NCI-H146 (cell line): ENCODE results near the gene TCF15.
"Not testable (repeated sequence)": the region's sequence is repeated elsewhere in the genome, so short reads cannot be mapped to it uniquely, and the experiment has no call there.

Experiments
- DNase-seq: peaks from one replicate; lab custom pipeline; 2025; lab: John Stamatoyannopoulos, UW

The TCF15 gene

GRCh38 chr20:578940-579690 lies 31.0 kb downstream of the TCF15 start:
- DNase-seq: not testable (repeated sequence)

- peak; percentile 75 for DNase-seq
Observed at GRCh38 chr20:577167-577791, 32.8 kb downstream of the TCF15 start.

GRCh38 chr20:576156-576555 lies 34.0 kb downstream of the TCF15 start:
- DNase-seq: peak; percentile 22

GRCh38 chr20:575230-575629 lies 34.9 kb downstream of the TCF15 start:
- DNase-seq: no peak

GRCh38 chr20:574297-574942 lies 35.7 kb downstream of the TCF15 start:
- DNase-seq: peak; percentile 26

GRCh38 chr20:573414-574296 lies 36.5 kb downstream of the TCF15 start:
- DNase-seq: peak; percentile 18

GRCh38 chr20:572727-573126 lies 37.4 kb downstream of the TCF15 start:
- DNase-seq: no peak

- DNase-seq: peak; percentile 39
Observed at GRCh38 chr20:571754-572441, 38.2 kb downstream of the TCF15 start.

GRCh38 chr20:568673-569415 lies 41.3 kb downstream of the TCF15 start:
- DNase-seq: no peak

- no peak for DNase-seq
Observed at GRCh38 chr20:568097-568652, 41.9 kb downstream of the TCF15 start.

GRCh38 chr20:564192-564591 lies 45.9 kb downstream of the TCF15 start:
- no peak for DNase-seq

GRCh38 chr20:563187-563586 lies 46.9 kb downstream of the TCF15 start:
- DNase-seq: no peak

- no peak for DNase-seq
Observed at GRCh38 chr20:562232-562897, 47.7 kb downstream of the TCF15 start.

- peak; percentile 63 for DNase-seq
Observed at GRCh38 chr20:561437-562231, 48.5 kb downstream of the TCF15 start.

GRCh38 chr20:560680-561079 lies 49.4 kb downstream of the TCF15 start:
- no peak for DNase-seq

- DNase-seq: no peak
Observed at GRCh38 chr20:558117-558516, 52.0 kb downstream of the TCF15 start.

GRCh38 chr20:556984-557383 lies 53.1 kb downstream of the TCF15 start:
- DNase-seq: no peak

- no peak for DNase-seq
Observed at GRCh38 chr20:555976-556385, 54.1 kb downstream of the TCF15 start.
